SK-N-SH treated with all-trans-retinoic acid at 6 μM for 48 hours (cell line): ENCODE data around the gene PDCD2L.

Experiments used
- ATAC-seq: fragments of 200-7000 bp; cut with Tn5 transposase; 3 replicates; pipeline ENCODE4 v1.9.1; 2020; ENCODE audit warnings: mild to moderate bottlenecking, moderate library complexity
- ARNTL ChIP-seq: fragments of 450-650 bp; formaldehyde crosslinking; IDR thresholded peaks from 2 replicates; pipeline ENCODE4 v1.5.0; 2020; ENCODE audit warnings: low read depth, mild to moderate bottlenecking, moderate library complexity, borderline replicate concordance
- CSDC2 ChIP-seq: fragments of 250-450 bp; sonication (Bioruptor Pico); IDR thresholded peaks from 2 replicates; pipeline ENCODE4 v1.5.0; 2020; ENCODE audit warnings: mild to moderate bottlenecking, moderate library complexity
- ESRRG ChIP-seq: fragments of 250-450 bp; sonication (Bioruptor Pico); IDR thresholded peaks from 2 replicates; pipeline ENCODE4 v1.6.1; 2021; ENCODE audit warnings: mild to moderate bottlenecking
- OSR1 ChIP-seq: fragments of 250-450 bp; sonication (Bioruptor Pico); IDR thresholded peaks from 2 replicates; pipeline ENCODE4 v1.8.0; 2022; ENCODE audit warnings: moderate library complexity, mild to moderate bottlenecking, inconsistent platforms
- PPARA ChIP-seq: fragments of 250-450 bp; sonication (Bioruptor Pico); IDR thresholded peaks from 2 replicates; pipeline ENCODE4 v1.5.0; 2020; ENCODE audit warnings: mild to moderate bottlenecking, borderline replicate concordance
- RARB ChIP-seq: fragments of 250-450 bp; sonication (Bioruptor Pico); IDR thresholded peaks from 2 replicates; pipeline ENCODE4 v1.8.0; 2021; ENCODE audit warnings: mild to moderate bottlenecking, moderate library complexity
- SNAI2 ChIP-seq: fragments of 250-450 bp; sonication (Bioruptor Pico); IDR thresholded peaks from 2 replicates; pipeline ENCODE4 v1.5.0; 2020; ENCODE audit warnings: mild to moderate bottlenecking, moderate library complexity
- TCF4 ChIP-seq: fragments of 250-450 bp; sonication (Bioruptor Pico); IDR thresholded peaks from 2 replicates; pipeline ENCODE4 v1.8.0; 2021; ENCODE audit warnings: mild to moderate bottlenecking, moderate library complexity, borderline replicate concordance
- TOX ChIP-seq: fragments of 250-450 bp; sonication (Bioruptor Pico); IDR thresholded peaks from 2 replicates; pipeline ENCODE4 v1.8.0; 2021; ENCODE audit warnings: mild to moderate bottlenecking, moderate library complexity, borderline replicate concordance
- ZFP3 ChIP-seq: fragments of 250-450 bp; sonication (Bioruptor Pico); IDR thresholded peaks from 2 replicates; pipeline ENCODE4 v1.5.0; 2020; ENCODE audit warnings: mild to moderate bottlenecking, moderate library complexity
- ZFP30 ChIP-seq: fragments of 450-650 bp; formaldehyde crosslinking; IDR thresholded peaks from 2 replicates; pipeline ENCODE4 v1.5.0; 2022; ENCODE audit warnings: mild to moderate bottlenecking, moderate library complexity
- ZNF565 ChIP-seq: fragments of 450-650 bp; formaldehyde crosslinking; conservative IDR thresholded peaks from 2 replicates; pipeline ENCODE4 v1.5.0; 2020; ENCODE audit warnings: low read depth, mild to moderate bottlenecking, moderate library complexity
- ZNF70 ChIP-seq: fragments of 450-650 bp; formaldehyde crosslinking; IDR thresholded peaks from 2 replicates; pipeline ENCODE4 v1.5.0; 2020; ENCODE audit warnings: mild to moderate bottlenecking, moderate library complexity
- ZNF8 ChIP-seq: fragments of 450-650 bp; formaldehyde crosslinking; IDR thresholded peaks from 2 replicates; pipeline ENCODE4 v1.5.0; 2020; ENCODE audit warnings: mild to moderate bottlenecking, moderate library complexity
- TF ChIP-seq, protein P1 (sequence below): fragments of 250-450 bp; sonication (Bioruptor Pico); IDR thresholded peaks from 2 replicates; pipeline ENCODE4 v1.8.0; 2020; ENCODE audit warnings: mild to moderate bottlenecking, moderate library complexity, borderline replicate concordance
- TF ChIP-seq, protein P2 (sequence below): fragments of 250-450 bp; sonication (Bioruptor Pico); IDR thresholded peaks from 2 replicates; pipeline ENCODE4 v1.5.0; 2020; ENCODE audit warnings: mild to moderate bottlenecking, moderate library complexity
- TF ChIP-seq, protein P3 (sequence below): fragments of 250-450 bp; sonication (Bioruptor Pico); IDR thresholded peaks from 2 replicates; pipeline ENCODE4 v1.5.1; 2021; ENCODE audit warnings: mild to moderate bottlenecking, moderate library complexity
- TF ChIP-seq, protein P4 (sequence below): fragments of 250-450 bp; sonication (Bioruptor Pico); IDR thresholded peaks from 2 replicates; pipeline ENCODE4 v1.5.1; 2020; ENCODE audit warnings: low read depth, mild to moderate bottlenecking, moderate library complexity

Gene PDCD2L

DNA sequence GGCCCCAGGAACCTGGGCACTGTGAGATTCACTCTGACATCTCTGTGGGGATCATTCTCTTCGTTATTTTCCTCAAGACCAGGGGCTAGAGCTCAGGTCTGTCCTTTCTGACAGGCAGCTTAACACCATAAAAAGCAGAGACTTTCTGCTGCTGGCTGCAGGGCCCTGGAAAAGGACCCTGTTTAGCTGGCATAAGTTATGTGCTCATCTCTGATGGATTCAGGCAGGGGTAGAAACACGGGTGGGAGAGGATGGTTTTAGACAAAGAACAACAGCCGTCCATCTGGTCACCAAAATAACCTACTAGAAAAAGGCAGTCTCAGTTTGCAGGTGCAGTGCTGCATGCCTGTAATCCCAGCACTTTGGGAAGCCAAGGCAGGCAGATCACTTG, 41.5 kb upstream of the PDCD2L start (continued):
- TF ChIP-seq, protein P1, sequence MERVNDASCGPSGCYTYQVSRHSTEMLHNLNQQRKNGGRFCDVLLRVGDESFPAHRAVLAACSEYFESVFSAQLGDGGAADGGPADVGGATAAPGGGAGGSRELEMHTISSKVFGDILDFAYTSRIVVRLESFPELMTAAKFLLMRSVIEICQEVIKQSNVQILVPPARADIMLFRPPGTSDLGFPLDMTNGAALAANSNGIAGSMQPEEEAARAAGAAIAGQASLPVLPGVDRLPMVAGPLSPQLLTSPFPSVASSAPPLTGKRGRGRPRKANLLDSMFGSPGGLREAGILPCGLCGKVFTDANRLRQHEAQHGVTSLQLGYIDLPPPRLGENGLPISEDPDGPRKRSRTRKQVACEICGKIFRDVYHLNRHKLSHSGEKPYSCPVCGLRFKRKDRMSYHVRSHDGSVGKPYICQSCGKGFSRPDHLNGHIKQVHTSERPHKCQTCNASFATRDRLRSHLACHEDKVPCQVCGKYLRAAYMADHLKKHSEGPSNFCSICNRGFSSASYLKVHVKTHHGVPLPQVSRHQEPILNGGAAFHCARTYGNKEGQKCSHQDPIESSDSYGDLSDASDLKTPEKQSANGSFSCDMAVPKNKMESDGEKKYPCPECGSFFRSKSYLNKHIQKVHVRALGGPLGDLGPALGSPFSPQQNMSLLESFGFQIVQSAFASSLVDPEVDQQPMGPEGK (CRISPR knock-in tag) = no peak
- TF ChIP-seq TOX (CRISPR knock-in tag) (no peak), SNAI2 (CRISPR knock-in tag) (no peak), ZNF8 (CRISPR knock-in tag) (no peak)
- TF ChIP-seq, protein P2, sequence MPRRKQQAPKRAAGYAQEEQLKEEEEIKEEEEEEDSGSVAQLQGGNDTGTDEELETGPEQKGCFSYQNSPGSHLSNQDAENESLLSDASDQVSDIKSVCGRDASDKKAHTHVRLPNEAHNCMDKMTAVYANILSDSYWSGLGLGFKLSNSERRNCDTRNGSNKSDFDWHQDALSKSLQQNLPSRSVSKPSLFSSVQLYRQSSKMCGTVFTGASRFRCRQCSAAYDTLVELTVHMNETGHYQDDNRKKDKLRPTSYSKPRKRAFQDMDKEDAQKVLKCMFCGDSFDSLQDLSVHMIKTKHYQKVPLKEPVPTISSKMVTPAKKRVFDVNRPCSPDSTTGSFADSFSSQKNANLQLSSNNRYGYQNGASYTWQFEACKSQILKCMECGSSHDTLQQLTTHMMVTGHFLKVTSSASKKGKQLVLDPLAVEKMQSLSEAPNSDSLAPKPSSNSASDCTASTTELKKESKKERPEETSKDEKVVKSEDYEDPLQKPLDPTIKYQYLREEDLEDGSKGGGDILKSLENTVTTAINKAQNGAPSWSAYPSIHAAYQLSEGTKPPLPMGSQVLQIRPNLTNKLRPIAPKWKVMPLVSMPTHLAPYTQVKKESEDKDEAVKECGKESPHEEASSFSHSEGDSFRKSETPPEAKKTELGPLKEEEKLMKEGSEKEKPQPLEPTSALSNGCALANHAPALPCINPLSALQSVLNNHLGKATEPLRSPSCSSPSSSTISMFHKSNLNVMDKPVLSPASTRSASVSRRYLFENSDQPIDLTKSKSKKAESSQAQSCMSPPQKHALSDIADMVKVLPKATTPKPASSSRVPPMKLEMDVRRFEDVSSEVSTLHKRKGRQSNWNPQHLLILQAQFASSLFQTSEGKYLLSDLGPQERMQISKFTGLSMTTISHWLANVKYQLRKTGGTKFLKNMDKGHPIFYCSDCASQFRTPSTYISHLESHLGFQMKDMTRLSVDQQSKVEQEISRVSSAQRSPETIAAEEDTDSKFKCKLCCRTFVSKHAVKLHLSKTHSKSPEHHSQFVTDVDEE (CRISPR knock-in tag) = no peak

DNA sequence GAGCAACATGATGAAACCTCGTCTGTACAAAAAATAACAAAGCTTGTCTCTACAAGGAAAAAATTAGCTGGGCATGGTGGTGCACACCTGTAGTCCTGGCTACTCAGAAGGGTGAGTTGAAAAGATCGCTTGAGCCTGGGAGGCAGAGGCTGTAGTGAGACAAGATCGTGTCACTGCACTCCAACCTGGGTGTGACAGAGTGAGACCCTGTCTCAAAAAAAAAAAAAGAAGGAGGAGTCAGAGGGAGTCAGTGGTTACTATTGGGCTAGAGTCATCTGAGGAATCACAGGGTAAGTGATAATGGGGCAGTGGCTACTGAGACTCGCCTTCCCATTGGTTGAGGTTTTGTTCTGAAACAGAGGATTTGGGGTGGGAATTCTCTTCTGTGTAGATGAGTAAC, 41.1 kb upstream of the PDCD2L start:
- TF ChIP-seq, protein P2 (CRISPR knock-in tag) = no peak
- TF ChIP-seq ZNF565 (CRISPR knock-in tag) (no peak), PPARA (CRISPR knock-in tag) (no peak), ZNF70 (CRISPR knock-in tag) (no peak), ARNTL (no peak), ESRRG (no peak), RARB (CRISPR knock-in tag) (no peak), SNAI2 (CRISPR knock-in tag) (no peak), TOX (CRISPR knock-in tag) (no peak), OSR1 (CRISPR knock-in tag) (no peak), ZFP30 (CRISPR knock-in tag) (no peak), TCF4 (CRISPR knock-in tag) (no peak)
- TF ChIP-seq, protein P3, sequence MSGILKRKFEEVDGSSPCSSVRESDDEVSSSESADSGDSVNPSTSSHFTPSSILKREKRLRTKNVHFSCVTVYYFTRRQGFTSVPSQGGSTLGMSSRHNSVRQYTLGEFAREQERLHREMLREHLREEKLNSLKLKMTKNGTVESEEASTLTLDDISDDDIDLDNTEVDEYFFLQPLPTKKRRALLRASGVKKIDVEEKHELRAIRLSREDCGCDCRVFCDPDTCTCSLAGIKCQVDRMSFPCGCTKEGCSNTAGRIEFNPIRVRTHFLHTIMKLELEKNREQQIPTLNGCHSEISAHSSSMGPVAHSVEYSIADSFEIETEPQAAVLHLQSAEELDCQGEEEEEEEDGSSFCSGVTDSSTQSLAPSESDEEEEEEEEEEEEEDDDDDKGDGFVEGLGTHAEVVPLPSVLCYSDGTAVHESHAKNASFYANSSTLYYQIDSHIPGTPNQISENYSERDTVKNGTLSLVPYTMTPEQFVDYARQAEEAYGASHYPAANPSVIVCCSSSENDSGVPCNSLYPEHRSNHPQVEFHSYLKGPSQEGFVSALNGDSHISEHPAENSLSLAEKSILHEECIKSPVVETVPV (CRISPR knock-in tag) = no peak
- no peak for ATAC-seq

DNA sequence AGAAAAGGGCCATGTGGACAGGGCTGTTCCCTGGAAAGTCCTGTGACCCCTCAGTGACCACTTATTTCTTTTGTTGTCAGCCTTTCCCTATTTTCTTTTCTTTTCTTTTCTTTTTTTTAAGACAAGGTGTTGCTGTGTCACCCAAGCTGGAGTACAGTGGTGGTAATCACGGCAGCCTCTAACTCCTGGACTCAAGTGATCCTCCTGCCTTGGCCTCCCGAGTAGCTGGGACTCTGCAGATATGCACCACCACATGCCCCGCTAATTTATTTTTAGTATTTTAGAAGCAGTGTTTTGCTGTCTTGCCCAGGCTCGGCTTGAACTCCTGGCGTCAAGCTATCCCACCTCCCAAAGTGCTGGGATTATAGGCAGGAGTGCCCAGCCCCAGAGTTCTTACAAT, 40.3 kb upstream of the PDCD2L start:
- no peak for TF ChIP-seq SNAI2 (CRISPR knock-in tag)
- TF ChIP-seq, protein P1 (CRISPR knock-in tag) = no peak
- TF ChIP-seq ARNTL = no peak
- no peak for TF ChIP-seq ZNF8 (CRISPR knock-in tag)
- TF ChIP-seq PPARA (CRISPR knock-in tag) = no peak
- TF ChIP-seq ZFP30 (CRISPR knock-in tag) = no peak
- no peak for TF ChIP-seq ESRRG
- TF ChIP-seq, protein P2 (CRISPR knock-in tag) = no peak
- TF ChIP-seq CSDC2 (CRISPR knock-in tag) = no peak
- TF ChIP-seq, protein P4, sequence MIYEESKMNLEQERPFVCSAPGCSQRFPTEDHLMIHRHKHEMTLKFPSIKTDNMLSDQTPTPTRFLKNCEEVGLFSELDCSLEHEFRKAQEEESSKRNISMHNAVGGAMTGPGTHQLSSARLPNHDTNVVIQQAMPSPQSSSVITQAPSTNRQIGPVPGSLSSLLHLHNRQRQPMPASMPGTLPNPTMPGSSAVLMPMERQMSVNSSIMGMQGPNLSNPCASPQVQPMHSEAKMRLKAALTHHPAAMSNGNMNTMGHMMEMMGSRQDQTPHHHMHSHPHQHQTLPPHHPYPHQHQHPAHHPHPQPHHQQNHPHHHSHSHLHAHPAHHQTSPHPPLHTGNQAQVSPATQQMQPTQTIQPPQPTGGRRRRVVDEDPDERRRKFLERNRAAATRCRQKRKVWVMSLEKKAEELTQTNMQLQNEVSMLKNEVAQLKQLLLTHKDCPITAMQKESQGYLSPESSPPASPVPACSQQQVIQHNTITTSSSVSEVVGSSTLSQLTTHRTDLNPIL (CRISPR knock-in tag) = no peak
- TF ChIP-seq RARB (CRISPR knock-in tag) = no peak
- no peak for TF ChIP-seq ZFP3
- TF ChIP-seq TOX (CRISPR knock-in tag) = no peak
- no peak for ATAC-seq
